MCF 10A (cell line): ENCODE results near the gene RPL37A. TPM values are rescaled to one million over a fixed set of nuclear protein-coding genes. Genes with fewer than 3 reads are reported as not detected.

ENCODE experiments used
- BruUV-seq: library from RNA; stranded (reverse); fragments of 400-500 nt; replicated peaks from 2 replicates; lab custom pipeline; 2021; lab: Mats Ljungman, UMichigan
- CTCF ChIA-PET: fragments of 300-600 bp; sonication (Branson Sonifier 250); formaldehyde crosslinking; extraction: SDS; loops from one replicate; lab custom pipeline; 2021; ENCODE audit warnings: antibody characterized with exemption, inconsistent platforms; lab: Yijun Ruan, JAX
- POLR2A ChIA-PET: fragments of 300-600, 350-650 bp; sonication (Branson Sonifier 250); formaldehyde crosslinking; extraction: SDS; loops from one replicate; lab custom pipeline; 2020; ENCODE audit warnings: antibody characterized with exemption, inconsistent platforms; lab: Yijun Ruan, JAX
- DNase-seq: peaks from one replicate; pipeline ENCODE4 v3.0.0-alpha.2; 2018; ENCODE audit not compliant: unreplicated experiment
- H3K27ac Mint-ChIP-seq: one replicate; pipeline ENCODE4 v1.8.0; 2022; ENCODE audit warnings: mild to moderate bottlenecking, low read depth, mixed read lengths; ENCODE audit not compliant: unreplicated experiment
- H3K27me3 Mint-ChIP-seq: one replicate; pipeline ENCODE4 v1.8.0; 2022; ENCODE audit warnings: mixed read lengths; ENCODE audit not compliant: insufficient read depth, unreplicated experiment
- H3K36me3 Mint-ChIP-seq: one replicate; pipeline ENCODE4 v1.8.0; 2022; ENCODE audit warnings: mild to moderate bottlenecking, moderate library complexity, mixed read lengths; ENCODE audit not compliant: insufficient read depth, unreplicated experiment
- H3K4me1 Mint-ChIP-seq: one replicate; pipeline ENCODE4 v1.8.0; 2022; ENCODE audit warnings: mixed read lengths; ENCODE audit not compliant: insufficient read depth, unreplicated experiment
- H3K4me3 Mint-ChIP-seq: one replicate; pipeline ENCODE4 v1.8.0; 2022; ENCODE audit warnings: mild to moderate bottlenecking, moderate library complexity, mixed read lengths; ENCODE audit not compliant: unreplicated experiment
- H3K9me3 Mint-ChIP-seq: one replicate; pipeline ENCODE4 v1.8.0; 2022; ENCODE audit warnings: mixed read lengths; ENCODE audit not compliant: unreplicated experiment
- intact Hi-C: fragments of 100-400 bp; cut with micrococcal nuclease; formaldehyde crosslinking; loops from 2 replicates; pipeline ENCODE4 v1.14.1; 2022
- total RNA-seq: library from RNA; stranded (reverse); gene quantifications from 2 replicates; pipeline ENCODE4 v1.2.3, GENCODE V29; 2022
- TF ChIP-seq, protein P1 (sequence below): fragments of 200-600 bp; IDR thresholded peaks from one replicate; pipeline ENCODE4 v1.8.0; 2022; ENCODE audit warnings: antibody characterized with exemption, mild to moderate bottlenecking; ENCODE audit not compliant: unreplicated experiment

RPL37A gene
- total RNA-seq, 1 experiment from 2014 or later = 4,349 TPM

DNA sequence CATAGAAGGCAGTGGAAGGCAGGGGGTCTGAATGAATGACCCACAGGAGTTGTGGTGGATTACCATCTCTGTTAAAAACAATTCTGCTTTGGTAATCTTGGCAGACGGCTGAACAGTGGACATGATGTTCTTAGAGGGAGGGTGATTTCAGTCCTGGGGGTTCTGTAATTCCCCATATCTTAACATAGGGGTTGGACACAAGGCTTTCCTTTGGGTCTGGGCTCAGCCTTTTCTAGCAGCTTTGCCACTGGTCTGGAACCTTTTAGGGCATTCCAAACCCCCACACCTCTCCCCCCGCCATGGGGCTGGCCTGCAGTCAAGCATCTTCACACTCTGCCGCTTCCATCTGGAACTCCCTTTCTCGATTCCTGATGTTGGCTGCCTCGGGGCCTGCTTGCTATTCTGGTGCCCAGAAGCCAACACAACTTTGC, 50.3 kb downstream of the RPL37A start:
- Mint-ChIP-seq H3K9me3 (no peaks in the 10 kb centered on the region), H3K27me3 (no peaks in the 10 kb centered on the region), H3K4me3 (no peak overlapping the region), H3K4me1 (peaks cover 55% of the 10 kb centered on the region), H3K27ac (no peak overlapping the region), H3K36me3 (no peaks in the 10 kb centered on the region)
- CTCF ChIA-PET = no interaction called here
- DNase-seq = no peak
- POLR2A ChIA-PET = interaction anchor here (0.6 kb wide), 1 partner anchor 15 kb away, joined by 3 read pairs; no protein-coding TSS in a partner anchor
- TF ChIP-seq, protein P1, sequence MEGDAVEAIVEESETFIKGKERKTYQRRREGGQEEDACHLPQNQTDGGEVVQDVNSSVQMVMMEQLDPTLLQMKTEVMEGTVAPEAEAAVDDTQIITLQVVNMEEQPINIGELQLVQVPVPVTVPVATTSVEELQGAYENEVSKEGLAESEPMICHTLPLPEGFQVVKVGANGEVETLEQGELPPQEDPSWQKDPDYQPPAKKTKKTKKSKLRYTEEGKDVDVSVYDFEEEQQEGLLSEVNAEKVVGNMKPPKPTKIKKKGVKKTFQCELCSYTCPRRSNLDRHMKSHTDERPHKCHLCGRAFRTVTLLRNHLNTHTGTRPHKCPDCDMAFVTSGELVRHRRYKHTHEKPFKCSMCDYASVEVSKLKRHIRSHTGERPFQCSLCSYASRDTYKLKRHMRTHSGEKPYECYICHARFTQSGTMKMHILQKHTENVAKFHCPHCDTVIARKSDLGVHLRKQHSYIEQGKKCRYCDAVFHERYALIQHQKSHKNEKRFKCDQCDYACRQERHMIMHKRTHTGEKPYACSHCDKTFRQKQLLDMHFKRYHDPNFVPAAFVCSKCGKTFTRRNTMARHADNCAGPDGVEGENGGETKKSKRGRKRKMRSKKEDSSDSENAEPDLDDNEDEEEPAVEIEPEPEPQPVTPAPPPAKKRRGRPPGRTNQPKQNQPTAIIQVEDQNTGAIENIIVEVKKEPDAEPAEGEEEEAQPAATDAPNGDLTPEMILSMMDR = no peak
- BruUV-seq = no TSS peak
- intact Hi-C loops = no loop called here

DNA sequence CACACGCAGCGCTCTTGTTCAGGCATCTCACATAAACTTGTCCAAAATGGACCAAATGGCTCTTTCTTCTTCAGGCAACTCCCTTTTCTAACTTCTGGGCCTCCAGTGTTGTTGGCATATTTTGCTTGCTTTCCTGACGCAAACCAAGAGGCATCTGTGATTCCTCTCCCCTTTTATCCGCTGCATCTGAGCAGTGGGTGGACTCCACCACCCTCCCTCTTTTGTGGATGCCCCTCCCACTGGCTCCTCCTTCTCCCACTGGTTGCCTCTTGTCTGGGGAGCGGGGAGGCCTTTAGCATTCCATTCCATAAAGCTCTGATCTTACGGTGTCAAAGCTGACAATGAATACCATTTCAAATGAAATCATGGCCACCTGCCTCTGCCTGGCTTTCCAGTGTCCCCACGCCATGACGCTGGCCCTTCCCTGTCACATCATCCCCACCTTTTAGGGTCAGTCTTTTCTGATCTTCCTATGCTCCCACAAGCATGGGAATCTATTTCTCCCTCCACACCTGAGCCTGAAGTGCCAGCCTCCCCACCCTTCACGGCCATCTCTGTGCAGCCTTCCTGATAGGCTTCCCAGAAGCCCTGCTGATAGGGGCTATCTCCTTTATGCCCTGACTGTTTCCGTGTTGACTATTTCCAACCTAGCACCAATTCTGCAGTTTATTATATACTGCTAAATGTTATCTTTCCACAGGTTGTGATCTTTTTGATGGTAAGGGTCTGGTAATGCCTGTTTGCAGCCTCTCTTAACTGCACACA, 51.5 kb downstream of the RPL37A start:
- Mint-ChIP-seq H3K27me3 (no peaks in the 10 kb centered on the region), H3K9me3 (no peaks in the 10 kb centered on the region), H3K4me1 (peaks cover 52% of the 10 kb centered on the region), H3K4me3 (no peak overlapping the region), H3K36me3 (peaks cover 3% of the 10 kb centered on the region), H3K27ac (peak overlapping the region; percentile 94)
- BruUV-seq = no TSS peak
- TF ChIP-seq, protein P1 = no peak
- POLR2A ChIA-PET = interaction anchor here (0.9 to 2.8 kb wide), 8 partner anchors 9 to 116 kb away, joined by 3 to 32 read pairs (median 4); partner anchors contain the start of gene RPL37A
- no peak for DNase-seq
- intact Hi-C loops = no loop called here
- CTCF ChIA-PET = interaction anchor here (0.6 to 1.5 kb wide), 7 partner anchors 9 to 117 kb away, joined by 3 to 8 read pairs (median 4); no protein-coding TSS in a partner anchor

DNA sequence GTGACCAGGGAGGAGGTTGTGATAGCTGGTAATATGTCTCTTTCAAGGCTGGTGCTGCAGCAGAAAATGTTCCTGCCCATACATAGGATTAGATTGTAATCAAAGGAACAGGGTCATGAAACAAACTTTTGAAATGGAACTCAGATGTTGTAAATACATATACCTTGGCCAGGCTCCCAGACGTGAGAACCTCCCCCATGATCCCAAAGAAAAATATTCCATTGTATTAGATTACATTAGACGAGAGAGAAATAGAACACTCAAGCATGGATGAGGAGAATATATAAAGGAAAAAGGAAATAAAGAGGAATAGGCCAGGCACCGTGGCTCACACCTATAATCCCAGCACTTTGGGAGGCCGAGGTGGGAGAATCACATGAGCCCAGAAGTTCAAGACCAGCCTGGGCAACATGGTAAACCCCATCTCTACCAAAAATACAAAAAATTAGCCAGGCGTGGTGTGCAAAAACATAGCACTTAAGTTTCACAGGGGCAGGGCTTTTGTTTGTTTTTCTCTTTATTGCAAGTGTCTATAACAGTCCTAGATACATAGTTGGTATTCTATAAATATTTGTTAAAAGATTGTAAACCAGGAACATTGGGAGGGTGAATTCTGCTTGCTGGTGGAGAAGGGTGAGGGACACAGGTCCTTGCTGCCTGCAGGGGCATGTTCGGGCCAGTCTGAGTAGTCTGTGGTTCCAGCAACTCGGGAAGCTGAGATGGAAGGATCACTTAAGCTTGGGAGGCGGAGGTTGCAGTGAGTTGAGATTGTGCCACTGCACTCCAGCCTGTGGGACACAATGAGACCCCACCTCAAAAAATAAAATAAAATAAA, 52.8 kb downstream of the RPL37A start:
- intact Hi-C loops = loop anchor here (1.0 kb wide), 1 partner anchor 11 kb away; no protein-coding TSS in a partner anchor
- CTCF ChIA-PET = interaction anchor here (0.6 to 1.5 kb wide), 8 partner anchors 11 to 116 kb away, joined by 3 to 8 read pairs (median 4); no protein-coding TSS in a partner anchor
- BruUV-seq = no TSS peak

More for the DNA sequence above, 52.8 kb downstream of the RPL37A start:
- Mint-ChIP-seq H3K27ac (peak overlapping the region; percentile 94), H3K4me3 (peak overlapping the region; percentile 7), H3K4me1 (peaks cover 51% of the 10 kb centered on the region), H3K9me3 (no peaks in the 10 kb centered on the region), H3K27me3 (no peaks in the 10 kb centered on the region), H3K36me3 (peaks cover 6% of the 10 kb centered on the region)
- POLR2A ChIA-PET = interaction anchor here (0.7 to 2.8 kb wide), 12 partner anchors 11 to 451 kb away, joined by 3 to 32 read pairs (median 3); partner anchors contain the start of gene RPL37A
- DNase-seq = peak; percentile 82
- TF ChIP-seq, protein P1 = no peak
